Activated gamma-delta T cell treated with Interleukin-2 at 50 U/mL for 16 hours (primary cell): ENCODE measurements around the gene IL1RAP.
A peak's percentile ranks its signal among the peaks of the same experiment; 100 is the strongest.
"Not testable (repeated sequence)": the region's sequence is repeated elsewhere in the genome, so short reads cannot be mapped to it uniquely, and the experiment has no call there.

ENCODE experiments used
- DNase-seq: peaks from one replicate; pipeline ENCODE4 v3.0.0-alpha.2; 2020

IL1RAP gene

DNA sequence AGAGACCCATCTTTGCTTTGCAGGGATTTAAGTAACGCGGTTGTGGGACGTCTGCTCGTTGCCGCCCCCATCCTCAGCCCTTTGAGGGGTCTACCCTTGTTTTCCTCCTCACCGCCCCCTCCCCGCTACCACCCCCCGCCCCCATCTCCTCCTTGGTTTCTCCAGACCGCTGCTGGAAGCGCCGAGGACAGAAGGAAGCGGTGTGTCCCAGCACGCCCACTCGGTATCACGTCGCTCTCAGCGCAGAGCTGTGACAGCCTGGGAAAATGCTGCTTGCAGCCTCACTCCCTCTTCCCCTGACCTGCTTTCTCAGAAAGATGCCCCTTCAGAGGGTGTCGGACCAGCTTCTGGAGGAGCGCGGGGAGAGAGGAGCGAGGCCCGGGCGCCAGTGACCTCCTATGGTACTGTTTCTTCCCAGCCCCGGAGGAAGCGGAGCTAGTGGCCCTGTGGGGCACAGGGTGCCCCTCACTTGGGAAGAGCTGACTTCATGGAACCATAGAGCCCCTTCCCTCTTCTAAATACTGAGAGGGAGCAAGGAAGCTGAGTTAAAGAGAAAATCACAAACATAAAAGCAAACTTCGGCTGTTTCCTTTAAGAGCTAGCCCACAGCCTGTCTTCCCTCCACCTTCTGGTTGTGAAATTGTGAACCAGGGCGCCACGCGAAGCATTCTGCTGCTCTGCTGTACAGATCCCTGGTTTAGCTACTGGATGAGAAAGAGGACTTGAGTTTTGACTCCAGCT, 698 bp downstream of the IL1RAP start:
- peak; percentile 10 for DNase-seq

DNA sequence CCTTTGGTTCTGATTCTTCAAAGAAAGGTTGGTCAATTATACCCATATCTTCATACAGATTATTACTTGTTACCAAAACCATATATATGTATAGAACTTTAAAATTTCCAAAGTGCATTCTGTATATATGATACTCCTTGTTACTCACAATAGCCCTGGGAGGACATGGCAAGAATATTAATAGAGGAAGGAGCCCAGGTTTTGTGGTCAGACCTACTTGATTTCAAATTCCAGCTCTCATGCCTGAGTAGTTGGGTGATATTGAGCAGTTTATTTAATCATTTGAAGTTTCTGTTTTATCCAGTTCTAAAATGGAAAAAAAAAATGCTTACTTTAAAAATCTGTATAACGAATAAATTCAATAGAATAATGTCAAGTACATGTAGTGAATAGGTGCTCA, 2.5 kb downstream of the IL1RAP start:
- no peak for DNase-seq

DNA sequence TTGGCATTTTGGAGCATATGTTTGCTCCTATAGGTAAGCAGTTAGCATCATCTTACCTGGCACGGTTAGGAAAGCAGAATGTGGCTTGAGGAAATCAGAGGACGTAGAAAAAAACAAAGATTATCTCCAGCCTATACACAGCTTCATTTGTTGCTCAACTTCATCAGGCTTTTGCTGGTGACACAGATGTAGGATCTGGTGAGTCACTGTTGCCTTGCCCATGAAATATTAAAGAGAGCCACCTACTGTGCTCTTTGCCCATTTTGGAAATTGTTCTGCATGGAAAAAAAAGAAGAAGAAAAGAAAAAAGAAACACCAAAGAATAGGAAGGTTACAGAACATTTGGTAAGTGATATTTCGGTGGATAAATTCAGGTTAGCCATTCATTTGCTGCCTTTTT, 3.8 kb downstream of the IL1RAP start:
- no peak for DNase-seq

DNA sequence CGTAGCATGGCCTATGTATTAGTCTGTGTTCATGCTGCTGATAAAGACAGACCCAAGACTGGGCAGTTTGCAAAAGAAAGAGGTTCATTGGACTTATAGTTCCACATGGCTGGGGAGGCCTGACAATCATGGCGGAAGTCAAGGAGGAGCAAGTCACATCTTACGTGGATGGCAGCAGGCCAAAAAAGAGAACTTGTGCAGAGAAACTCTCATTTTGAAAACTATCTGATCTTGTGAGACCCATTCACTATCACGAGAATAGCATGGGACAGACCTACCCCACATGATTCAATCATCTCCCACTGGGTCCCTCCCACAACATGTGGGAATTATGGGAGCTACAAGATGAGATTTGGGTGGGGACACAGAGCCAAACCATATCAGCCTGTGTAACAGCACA, 4.6 kb downstream of the IL1RAP start:
- not testable (repeated sequence) for DNase-seq

DNA sequence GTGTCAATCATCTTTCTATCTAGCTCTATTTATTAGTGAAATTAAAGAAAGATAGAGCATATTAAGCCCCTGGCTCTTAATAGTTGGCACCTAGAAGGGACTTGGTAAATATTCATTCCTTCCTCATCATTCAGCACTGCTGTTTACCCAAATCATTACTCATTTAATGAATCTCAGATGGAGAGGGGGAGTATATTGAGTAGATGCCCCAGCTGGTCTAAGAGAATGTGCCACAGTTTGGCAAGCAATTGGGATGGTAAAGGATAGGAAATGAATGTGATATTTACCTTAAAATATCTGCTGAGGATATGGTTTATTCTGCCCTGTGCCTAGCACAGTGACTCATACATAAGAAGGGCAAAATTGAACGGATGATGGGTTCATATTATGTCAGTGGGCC, 6.0 kb downstream of the IL1RAP start:
- no peak for DNase-seq

DNA sequence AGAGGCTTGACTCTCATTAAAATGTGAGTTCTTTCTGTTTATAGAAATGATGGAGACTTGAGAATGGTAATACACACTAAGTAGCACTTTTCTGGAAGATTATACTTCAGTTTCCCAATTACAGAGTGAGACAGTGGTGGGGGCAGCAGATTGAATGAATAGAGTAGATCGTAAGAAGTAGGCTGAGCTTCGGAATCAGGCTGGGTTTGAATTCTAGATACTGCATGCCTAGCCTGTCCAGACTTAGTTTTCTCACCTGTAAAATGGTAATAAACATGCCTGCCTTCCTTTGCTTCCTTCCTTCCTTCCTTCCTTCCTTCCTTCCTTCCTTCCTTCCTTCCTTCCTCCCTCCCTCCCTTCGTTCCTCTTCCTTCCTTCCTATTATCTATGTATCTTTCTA, 8.1 kb downstream of the IL1RAP start:
- DNase-seq, result no peak

DNA sequence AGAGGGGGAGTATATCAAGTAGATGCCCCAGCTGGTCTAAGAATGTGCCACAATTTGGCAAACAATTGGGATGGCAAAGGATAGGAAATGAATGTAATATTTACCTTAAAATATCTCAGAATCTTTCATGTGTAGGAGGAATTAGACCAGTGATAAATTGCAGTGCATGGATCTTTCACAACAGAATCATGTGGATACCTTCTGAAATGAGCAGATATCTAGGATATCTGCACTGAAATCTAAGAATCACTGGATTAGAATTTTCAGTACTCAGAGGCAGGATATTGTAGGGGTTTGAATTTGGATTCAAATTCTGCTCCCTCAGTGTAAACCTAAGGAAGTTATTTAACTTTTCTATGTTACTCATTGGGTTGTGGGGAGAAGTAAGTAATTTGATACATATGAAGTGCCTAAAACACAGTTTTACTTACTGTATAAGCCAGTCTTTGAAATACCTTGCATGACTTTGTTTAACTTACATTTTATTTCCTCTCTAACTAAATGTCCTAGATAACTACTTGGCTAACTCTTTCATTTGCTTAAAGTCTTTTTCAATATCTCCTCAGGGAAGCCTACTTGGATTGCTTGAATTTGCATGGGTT, 8.8 kb downstream of the IL1RAP start:
- no peak for DNase-seq

DNA sequence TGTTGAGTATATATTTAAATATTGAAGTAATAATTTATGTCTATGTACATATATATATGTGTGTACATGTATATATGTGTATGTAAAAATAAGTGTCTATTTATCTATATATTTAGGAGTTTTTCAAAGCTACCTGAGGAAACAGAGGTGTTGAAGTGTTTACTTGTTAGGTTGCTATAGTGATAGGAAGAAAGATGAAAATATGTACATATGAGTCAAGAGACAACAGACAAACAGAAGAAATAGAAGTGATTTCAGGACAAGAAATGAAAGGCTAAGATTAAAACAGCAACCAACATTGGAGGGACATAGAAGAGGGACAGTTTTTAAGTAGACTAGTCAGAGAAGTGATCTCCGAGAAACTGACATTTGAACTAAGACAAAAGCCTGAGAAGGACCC, 11.1 kb downstream of the IL1RAP start:
- no peak for DNase-seq

DNA sequence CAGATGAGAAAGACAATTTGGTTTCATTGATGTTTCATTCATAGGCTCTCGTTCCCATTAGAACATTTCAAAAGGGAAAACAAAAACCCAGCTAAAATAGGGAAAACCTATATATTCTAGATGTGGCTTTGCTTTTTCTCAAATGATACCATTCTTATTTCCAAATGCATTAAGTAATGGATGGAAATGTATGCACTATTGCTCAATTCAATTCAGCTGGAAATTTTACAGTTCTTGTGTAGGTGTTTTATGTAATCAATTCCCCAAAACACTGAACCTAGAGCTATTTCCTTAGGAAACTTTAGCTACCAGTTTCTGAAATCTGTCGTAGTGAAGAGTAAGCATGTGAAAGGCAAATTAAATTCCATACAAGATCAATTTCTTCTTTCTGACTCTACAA, 11.7 kb downstream of the IL1RAP start:
- DNase-seq, result no peak

DNA sequence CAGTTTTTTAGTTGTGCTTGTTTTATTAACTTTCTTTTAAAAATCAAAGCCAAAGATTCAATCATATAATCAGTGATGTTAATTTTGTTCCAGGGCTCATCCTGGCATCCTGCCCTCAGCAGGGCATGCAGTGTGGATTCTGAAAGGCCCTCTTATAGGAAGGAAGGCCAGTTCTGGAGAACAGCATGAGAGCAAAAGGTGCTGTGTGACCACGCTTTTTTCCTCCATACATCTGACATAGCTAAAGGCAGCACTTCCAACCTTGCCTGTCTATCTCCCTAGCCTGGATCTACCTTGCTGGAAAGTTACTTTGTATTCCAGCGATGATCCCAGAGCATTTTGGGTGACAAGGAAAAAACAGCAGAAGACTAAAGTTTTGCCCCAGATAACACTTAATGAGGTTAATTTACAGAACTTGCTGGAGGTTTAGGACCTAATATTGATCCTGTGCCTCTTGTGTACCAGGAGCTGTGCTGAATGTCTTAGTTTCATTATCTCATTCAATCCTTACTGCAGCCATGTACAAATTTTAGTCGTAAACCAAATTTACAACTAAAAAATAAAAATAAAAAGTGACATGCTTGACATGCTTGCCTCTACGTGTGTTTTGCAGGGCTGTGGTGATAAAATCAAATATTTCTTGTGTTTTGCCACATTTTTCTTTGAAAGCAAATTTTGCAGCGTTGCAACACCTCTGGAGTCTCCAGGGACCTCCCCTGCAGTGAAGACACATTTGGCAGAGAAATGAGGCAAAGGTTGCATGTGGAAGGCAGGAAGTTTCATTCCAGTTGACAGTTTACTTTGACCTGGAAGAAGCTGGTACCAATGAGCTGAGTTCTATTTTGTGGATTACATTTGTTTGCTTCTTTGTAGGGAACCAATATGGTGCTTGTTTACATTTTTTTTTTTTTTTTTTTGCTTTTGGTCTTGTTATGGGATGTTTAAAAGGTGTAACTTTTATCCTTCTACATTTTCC, 13.2 kb downstream of the IL1RAP start:
- DNase-seq, result no peak

DNA sequence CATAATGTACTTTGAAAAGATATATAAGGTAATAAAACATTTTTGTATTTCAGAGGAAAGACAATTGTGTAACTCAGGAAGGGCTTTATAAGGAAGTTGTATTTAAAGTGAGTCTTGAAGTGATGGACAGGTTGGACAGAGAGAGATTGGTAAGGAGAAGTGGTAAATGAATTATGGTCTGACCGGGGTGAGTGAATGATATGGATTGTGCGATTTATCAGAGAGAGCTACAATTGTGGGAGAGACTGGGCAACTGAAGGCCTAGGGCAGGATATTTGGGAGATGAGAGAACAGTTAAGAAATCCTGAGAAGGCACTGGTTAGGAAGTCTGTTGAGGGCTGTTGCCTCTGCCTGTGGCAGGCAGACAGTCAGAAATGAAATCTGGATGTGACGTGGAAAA, 14.8 kb downstream of the IL1RAP start:
- DNase-seq, result no peak

DNA sequence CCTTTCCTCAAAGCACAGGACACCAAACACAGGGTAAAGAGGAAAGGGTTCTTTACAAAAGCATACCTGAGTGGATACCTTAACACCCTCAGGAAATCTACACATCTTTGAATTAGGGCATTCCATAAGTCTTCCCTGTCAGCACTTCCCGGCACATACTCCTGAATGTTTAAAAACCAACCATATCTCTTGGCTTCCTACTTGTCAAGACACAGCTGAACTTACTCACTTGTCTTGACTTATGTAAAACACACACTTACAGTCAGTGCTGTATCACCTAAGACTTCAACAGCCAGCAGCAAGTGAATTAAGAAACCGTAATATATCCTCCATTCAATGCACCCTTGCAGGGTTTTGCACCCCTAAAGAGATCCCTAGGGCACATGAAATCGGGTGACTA, 17.5 kb downstream of the IL1RAP start:
- no peak for DNase-seq

DNA sequence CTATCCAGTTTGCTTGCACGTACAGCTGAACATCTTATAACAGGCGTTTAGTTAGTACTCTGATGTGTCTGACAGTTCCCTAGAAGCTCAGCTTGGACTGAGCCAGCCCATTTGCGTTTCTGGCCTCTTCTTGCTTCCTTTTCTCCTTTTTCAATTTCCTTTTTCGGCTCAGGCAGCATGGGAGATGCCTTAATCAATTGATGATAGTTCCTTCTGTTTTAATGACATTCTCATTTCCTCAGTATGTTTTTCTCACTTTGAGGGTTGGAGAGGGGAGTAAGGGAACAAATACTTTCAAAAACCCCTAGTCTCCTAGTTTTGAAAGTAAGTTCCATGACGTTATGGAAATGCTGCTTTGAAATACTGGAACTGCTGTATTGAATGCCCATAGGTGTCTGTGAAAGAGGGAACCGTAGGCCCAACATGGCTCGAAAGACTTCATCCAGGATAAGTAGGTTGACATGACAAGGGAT, 18.9 kb downstream of the IL1RAP start:
- DNase-seq, result no peak

DNA sequence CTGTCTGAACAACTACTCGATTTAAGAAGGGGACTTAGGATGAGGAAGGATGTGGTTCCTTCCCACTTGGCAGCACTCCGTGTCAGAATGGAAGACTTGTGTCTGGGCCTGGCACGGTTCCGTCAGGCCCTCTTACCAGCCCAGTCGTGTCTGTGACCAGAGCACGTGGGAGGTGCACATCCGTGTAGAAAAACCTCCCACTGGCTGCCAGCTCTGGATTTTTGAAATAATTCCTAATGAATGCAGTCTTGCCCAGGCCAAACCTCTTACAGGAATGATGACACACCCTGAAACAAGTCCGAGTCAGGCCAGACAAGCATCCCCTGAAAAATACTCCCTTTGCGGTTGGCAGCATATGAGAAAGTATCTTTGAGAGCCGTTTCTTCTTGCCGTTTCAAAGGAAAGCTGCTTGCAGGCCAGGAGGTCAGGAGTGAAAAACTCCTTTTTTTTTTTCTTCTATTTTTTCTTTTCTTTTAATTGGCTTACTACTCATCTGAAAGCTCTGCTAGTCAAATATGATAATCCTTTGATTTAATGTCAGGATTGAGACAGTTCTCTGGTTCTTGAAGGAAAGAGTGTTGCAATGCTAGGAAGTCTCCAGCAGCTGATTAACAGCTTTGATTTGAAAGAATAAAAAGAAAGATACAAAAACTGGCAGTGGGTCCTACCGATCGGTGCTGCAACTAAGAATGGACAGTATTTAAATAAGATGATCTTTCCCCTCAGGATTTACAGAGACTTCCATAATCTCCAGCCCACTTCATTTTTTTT, 19.8 kb downstream of the IL1RAP start:
- DNase-seq, result no peak

DNA sequence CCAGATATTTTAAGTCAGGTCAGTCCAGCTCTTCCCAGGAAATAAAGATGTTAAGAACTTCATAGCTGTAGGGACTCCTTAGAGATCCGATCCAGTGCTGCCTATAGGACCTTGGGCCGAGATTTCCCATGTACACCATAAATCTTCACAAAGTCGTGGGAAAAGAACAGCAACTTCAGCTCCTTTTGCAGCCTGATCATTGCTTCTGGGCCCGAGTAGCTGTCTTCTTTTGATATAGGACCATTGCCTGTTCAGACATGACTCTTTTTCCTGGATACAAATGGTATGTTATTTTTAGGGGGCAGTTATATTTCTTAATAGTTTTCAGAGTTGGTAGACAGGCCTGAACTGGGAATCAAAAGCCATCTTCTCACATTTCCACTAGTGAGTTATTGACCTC, 20.5 kb downstream of the IL1RAP start:
- DNase-seq, result no peak

DNA sequence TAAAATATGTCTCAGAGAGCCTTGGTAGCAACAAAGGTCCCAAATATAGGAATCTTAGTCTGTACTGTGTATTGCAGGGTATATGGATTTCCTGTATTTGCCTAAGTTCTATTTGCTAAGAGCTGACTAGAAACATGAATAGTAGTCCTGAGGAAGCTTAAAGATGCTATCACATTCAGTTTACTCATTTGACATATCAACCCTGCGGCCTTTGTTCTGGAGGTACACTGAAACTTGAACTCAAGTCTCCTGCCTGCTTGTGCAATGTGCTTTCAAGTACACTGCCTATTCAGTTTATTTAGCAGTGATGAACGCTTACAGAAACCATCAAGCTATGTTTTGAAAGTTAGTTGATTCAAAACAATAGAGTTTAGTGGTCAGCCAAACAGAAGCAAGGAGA, 21.1 kb downstream of the IL1RAP start:
- DNase-seq, result no peak

DNA sequence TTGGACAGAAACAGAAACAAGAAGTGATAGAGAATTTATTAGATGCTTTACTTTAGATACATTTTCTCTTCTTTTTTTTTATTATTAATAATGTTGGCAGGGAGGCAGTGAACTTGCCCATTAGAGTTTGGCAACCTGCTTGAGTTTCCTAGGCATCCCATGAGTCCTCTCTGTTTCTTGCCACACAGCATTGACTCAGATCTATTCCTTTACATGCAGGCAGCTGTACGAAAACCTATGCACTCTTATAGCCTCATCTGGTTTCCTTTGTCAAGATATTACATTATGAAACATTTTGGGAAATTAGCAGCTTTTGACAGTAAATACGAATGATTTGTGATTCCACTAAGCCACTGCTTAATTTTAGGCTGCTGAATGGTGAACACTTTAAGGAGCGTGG, 23.3 kb downstream of the IL1RAP start:
- DNase-seq, result no peak

DNA sequence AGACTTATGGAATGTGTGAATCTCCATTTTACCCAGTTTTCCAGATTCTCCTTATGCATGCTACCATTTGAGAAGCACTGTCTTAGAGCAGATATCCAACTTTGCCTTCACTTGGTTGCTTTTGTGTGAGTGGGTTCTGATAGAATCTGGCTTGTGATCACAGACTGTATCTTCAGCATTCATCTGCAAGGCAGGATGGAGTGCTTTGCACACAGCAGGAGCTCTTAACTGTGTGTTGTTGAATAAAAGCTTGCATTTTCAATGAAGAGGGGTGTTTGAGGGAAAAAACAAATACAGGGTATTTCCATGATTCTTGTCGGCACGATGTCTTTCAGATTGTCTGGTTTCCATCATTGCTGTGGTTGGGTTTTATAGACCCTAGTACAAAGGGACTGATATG, 24.4 kb downstream of the IL1RAP start:
- no peak for DNase-seq

DNA sequence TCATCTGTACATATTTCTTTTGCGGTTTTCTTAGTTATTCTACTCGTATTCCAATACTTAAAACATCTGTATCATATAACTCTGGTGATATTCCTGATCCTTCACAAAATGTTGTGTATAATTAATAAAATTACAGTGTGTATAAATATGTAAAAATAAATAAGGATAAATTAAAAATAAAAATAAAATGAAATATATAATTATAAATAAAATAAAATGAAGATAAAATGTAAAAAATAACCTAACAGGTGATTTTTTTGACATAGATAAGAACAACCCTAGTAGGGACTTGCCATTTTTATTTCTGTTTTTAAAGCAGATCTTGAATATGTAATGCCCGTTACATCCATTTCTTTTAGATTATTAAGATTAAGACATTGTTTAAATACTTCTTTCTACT, 25.6 kb downstream of the IL1RAP start:
- no peak for DNase-seq

DNA sequence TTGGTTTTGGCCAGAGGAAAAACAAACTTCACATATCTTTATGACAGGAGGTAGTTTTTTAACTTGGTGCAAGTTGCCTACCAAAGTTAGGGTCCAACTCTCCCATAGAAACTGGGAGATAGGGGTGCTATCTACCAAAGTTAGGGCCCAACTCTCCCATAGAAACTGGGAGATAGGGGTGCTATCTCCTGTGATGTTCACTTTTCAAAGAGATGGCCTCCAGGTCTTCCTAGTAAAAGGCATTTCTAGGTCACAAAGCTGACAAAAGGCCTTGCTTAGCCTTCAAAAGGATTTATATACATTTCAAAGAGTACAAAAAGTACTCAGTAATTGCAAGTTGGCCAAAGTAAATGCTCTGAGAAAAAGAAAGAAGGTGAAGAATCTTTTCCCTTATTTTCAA, 27.1 kb downstream of the IL1RAP start:
- no peak for DNase-seq

DNA sequence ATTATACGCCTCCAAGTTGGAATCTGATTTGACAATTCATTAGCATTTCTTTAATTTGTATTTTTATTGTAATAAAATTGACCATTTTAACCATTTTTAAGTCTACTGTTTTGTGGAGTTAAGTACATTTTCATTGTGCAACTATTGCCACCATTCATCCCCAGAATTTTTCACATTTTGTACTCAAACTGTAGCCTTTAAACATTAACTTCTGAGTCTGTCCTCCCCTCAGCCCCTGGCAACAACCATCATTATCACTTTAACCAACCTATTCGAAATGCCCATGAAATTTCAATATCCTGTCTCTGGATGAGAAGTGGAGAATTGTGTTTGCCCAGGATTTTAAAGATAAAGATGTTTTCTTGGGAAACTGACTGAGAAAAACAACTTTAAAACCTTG, 27.7 kb downstream of the IL1RAP start:
- no peak for DNase-seq

DNA sequence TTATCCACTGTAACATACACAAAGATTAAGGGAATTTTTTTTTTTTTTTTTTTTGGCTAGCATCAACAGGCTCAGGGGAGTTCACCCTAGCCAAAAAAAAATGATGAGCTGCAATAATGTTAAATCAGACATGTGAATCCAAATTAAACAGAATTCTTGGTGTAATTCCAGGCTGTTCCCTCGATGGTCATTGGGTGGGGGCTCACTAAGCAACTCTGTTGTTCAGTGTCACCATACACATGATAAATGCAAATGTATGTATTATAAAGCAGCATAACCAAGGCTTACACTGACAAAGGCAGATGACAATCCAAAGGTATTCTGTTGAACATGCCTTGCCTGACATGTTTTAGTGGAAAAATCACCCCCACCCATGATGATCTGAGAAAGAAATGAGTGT, 29.0 kb downstream of the IL1RAP start:
- DNase-seq, result no peak

DNA sequence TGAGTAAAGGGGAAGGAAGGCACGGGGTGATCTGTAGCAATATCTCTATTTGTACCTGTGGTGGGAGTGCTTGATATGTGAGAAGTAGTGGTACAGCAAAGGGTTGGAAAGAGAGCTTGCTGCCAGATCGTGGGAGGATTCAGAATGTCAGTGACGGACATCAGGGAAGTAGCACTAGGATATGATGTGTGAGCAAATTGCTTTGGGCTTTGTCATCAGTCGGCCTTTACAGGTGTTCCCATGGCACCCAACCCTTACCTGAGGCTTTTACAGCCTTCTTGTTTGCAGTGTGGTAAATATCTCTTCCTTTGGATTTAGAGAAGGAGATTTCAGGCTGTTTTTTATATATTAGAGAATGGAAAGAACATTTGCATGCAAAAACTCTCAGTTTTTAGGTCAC, 29.8 kb downstream of the IL1RAP start:
- no peak for DNase-seq
